GM23338 (cell line): Measurements from ENCODE around the gene SELENOM. TPM values are rescaled to one million over a fixed set of nuclear protein-coding genes. Genes with fewer than 3 reads are reported as not detected.
A peak's percentile ranks its signal among the peaks of the same experiment; 100 is the strongest.

Experiments used
- ATAC-seq: fragments of 200-7000 bp; cut with Tn5 transposase; 3 replicates; pipeline ENCODE4 v1.9.1; 2020
- DNase-seq: peaks from one replicate; pipeline ENCODE4 v3.0.0-alpha.2; 2015; ENCODE audit warnings: low spot score
- H2AFZ ChIP-seq: fragments of 200-600 bp; sonication (generic); 2 replicates; pipeline ENCODE4 v1.8.0; 2016; ENCODE audit warnings: antibody characterized with exemption, mild to moderate bottlenecking, moderate library complexity
- H3F3A ChIP-seq: fragments of 200-600 bp; sonication (generic); replicated peaks from 2 replicates; pipeline ENCODE4 v1.8.0; 2017; ENCODE audit warnings: antibody characterized with exemption, mixed run types, low read depth
- H3K27ac ChIP-seq: fragments of 200-600 bp; sonication (generic); 2 replicates; pipeline ENCODE4 v1.6.1; 2016; ENCODE audit warnings: low read depth
- H3K27me3 ChIP-seq: fragments of 200-600 bp; sonication (generic); 2 replicates; pipeline ENCODE4 v1.8.0; 2016; ENCODE audit warnings: mild to moderate bottlenecking, mixed run types, moderate library complexity; ENCODE audit not compliant: insufficient read depth
- H3K36me3 ChIP-seq: fragments of 200-600 bp; sonication (generic); 2 replicates; pipeline ENCODE4 v1.8.0; 2016; ENCODE audit warnings: mild to moderate bottlenecking; ENCODE audit not compliant: insufficient read depth
- H3K4me1 ChIP-seq: fragments of 200-600 bp; sonication (generic); 2 replicates; pipeline ENCODE4 v1.8.0; 2016; ENCODE audit warnings: mild to moderate bottlenecking, moderate library complexity; ENCODE audit not compliant: insufficient read depth
- H3K4me2 ChIP-seq: fragments of 200-600 bp; sonication (generic); 2 replicates; pipeline ENCODE4 v1.7.1; 2017; ENCODE audit warnings: mixed run types
- H3K4me3 ChIP-seq: fragments of 200-600 bp; sonication (generic); 2 replicates; pipeline ENCODE4 v1.6.1; 2016; ENCODE audit warnings: mixed run types
- H3K79me2 ChIP-seq: fragments of 200-600 bp; sonication (generic); replicated peaks from 2 replicates; pipeline ENCODE4 v1.8.0; 2017; ENCODE audit warnings: mild to moderate bottlenecking; ENCODE audit not compliant: insufficient read depth
- H3K9me2 ChIP-seq: fragments of 200-600 bp; sonication (generic); 2 replicates; pipeline ENCODE4 v1.8.0; 2017; ENCODE audit not compliant: insufficient read depth
- H4K20me1 ChIP-seq: fragments of 200-600 bp; sonication (generic); replicated peaks from 2 replicates; pipeline ENCODE4 v1.8.0; 2017; ENCODE audit warnings: mild to moderate bottlenecking; ENCODE audit not compliant: insufficient read depth
- H3K27ac Mint-ChIP-seq: 2 replicates; pipeline ENCODE4 v1.8.0; 2020; ENCODE audit warnings: inconsistent platforms, mild to moderate bottlenecking, moderate library complexity, mixed read lengths
- H3K27me3 Mint-ChIP-seq: 3 replicates; pipeline ENCODE4 v1.8.0; 2022; ENCODE audit warnings: low read depth, mild to moderate bottlenecking, moderate library complexity, mixed read lengths, inconsistent platforms; ENCODE audit not compliant: insufficient read depth, poor library complexity
- H3K36me3 Mint-ChIP-seq: 3 replicates; pipeline ENCODE4 v1.8.0; 2021; ENCODE audit warnings: low read depth, mild to moderate bottlenecking, inconsistent platforms, moderate library complexity, mixed read lengths
- H3K4me1 Mint-ChIP-seq: 3 replicates; pipeline ENCODE4 v1.8.0; 2020; ENCODE audit warnings: mild to moderate bottlenecking, inconsistent platforms, mixed read lengths
- H3K4me3 Mint-ChIP-seq: 3 replicates; pipeline ENCODE4 v1.8.0; 2021; ENCODE audit warnings: moderate library complexity, mild to moderate bottlenecking, inconsistent platforms, mixed read lengths
- H3K9me3 Mint-ChIP-seq: 3 replicates; pipeline ENCODE4 v1.8.0; 2020; ENCODE audit warnings: moderate library complexity, mild to moderate bottlenecking, inconsistent platforms, mixed read lengths
- CREB1 ChIP-seq: fragments of 250-450 bp; sonication (Bioruptor Pico); IDR thresholded peaks from 2 replicates; pipeline ENCODE4 v1.5.0; 2020; ENCODE audit warnings: low read depth, mild to moderate bottlenecking, moderate library complexity
- CTCF ChIP-seq, 2 experiments: fragments of 200-600 bp in 1 of 2; sonication (generic) in 1 of 2; conservative IDR thresholded peaks; 2 replicates each; pipeline versions ENCODE4 v1.5.1 to v1.6.1; 2016 to 2017; ENCODE audit warnings: antibody characterized with exemption in 2 of 2, low read depth in 2 of 2, mild to moderate bottlenecking in 2 of 2, moderate library complexity in 1 of 2
- ETS1 ChIP-seq: IDR thresholded peaks from 2 replicates; pipeline ENCODE4 v1.6.1; 2016; ENCODE audit warnings: antibody characterized with exemption
- ZNF462 ChIP-seq: fragments of 250-450 bp; sonication (Bioruptor Pico); IDR thresholded peaks from 2 replicates; pipeline ENCODE4 v1.5.0; 2020; ENCODE audit warnings: mild to moderate bottlenecking, moderate library complexity
- polyA plus RNA-seq: library from polyadenylated mRNA; unstranded; fragments of >200 nt; fragmentation: Nextera tagmentation; extraction: Ambion mirVana; gene quantifications from 2 replicates; pipeline ENCODE4 v1.2.1, GENCODE V29; 2016
- total RNA-seq: library from RNA; depleted of rRNA; stranded (reverse); fragments of >200 nt; shearing (Covaris generic); gene quantifications from 2 replicates; pipeline ENCODE4 v1.2.3, GENCODE V29; 2014

Gene SELENOM
- total and polyA plus RNA-seq, 2 experiments from 2014 or later, result 44.9 to 50.8 TPM

GRCh38 chr22:31106731-31107177 is 614 bp downstream of the SELENOM start (continued):
- TF ChIP-seq ZNF462 (CRISPR knock-in tag), result no peak
- no peak for TF ChIP-seq CREB1 (CRISPR knock-in tag)

GRCh38 chr22:31106001-31106571 is 1.3 kb downstream of the SELENOM start:
- H3K27ac ChIP-seq, result no peak overlapping the region
- Mint-ChIP-seq H3K27ac (no peak overlapping the region), H3K4me3 (peak overlapping the region; percentile 70)

More at GRCh38 chr22:31106001-31106571, 1.3 kb downstream of the SELENOM start:
- Histone ChIP-seq H3K27me3 (peaks cover 22% of the 10 kb centered on the region), H3K79me2 (no peaks in the 10 kb centered on the region), H3K36me3 (no peaks in the 10 kb centered on the region), H4K20me1 (peaks cover 6% of the 10 kb centered on the region; the same call in 1 of the 2 replicates), H3K4me3 (no peak overlapping the region), H3K4me2 (peak overlapping the region; percentile 92; the same call in 1 of the 2 replicates), H2AFZ (no peak overlapping the region), H3K4me1 (peaks cover 25% of the 10 kb centered on the region), H3K9me2 (no peaks in the 10 kb centered on the region), H3F3A (peaks cover 13% of the 10 kb centered on the region; the same call in 1 of the 2 replicates)
- no peak for TF ChIP-seq ETS1
- 0 out of 4 replicates have a peak, but pooled peaks of 1 of the 2 experiments have one; percentile 13 for TF ChIP-seq CTCF (conservative IDR thresholded peaks at IDR 0.05; ENCODE audit: low read depth in 2 of 2)
- ATAC-seq (peak; percentile 5; the same call in 1 of the 3 replicates), DNase-seq (no peak)
- Mint-ChIP-seq H3K27me3 (peaks cover 47% of the 10 kb centered on the region), H3K4me1 (peaks cover 9% of the 10 kb centered on the region), H3K36me3 (no peaks in the 10 kb centered on the region), H3K9me3 (no peaks in the 10 kb centered on the region; the same call in 2 of the 3 replicates)
